NCI-H1092 (cell line): ENCODE measurements around the gene ARL2BP.
"Not testable (repeated sequence)": the region's sequence is repeated elsewhere in the genome, so short reads cannot be mapped to it uniquely, and the experiment has no call there.

Source experiments
- DNase-seq: peaks from one replicate; lab custom pipeline; 2025; lab: John Stamatoyannopoulos, UW

Gene ARL2BP

GRCh38 chr16:57263541-57264351 lies 18.7 kb downstream of the ARL2BP start:
- DNase-seq: no peak

- no peak for DNase-seq
Measured at GRCh38 chr16:57264381-57264780, 19.3 kb downstream of the ARL2BP start.

GRCh38 chr16:57264950-57265371 lies 19.9 kb downstream of the ARL2BP start:
- DNase-seq: no peak

GRCh38 chr16:57265850-57266530 lies 20.9 kb downstream of the ARL2BP start:
- DNase-seq: no peak

- DNase-seq: no peak
Measured at GRCh38 chr16:57266531-57267260, 21.6 kb downstream of the ARL2BP start.

GRCh38 chr16:57267343-57267742 lies 22.3 kb downstream of the ARL2BP start:
- DNase-seq: not testable (repeated sequence)

GRCh38 chr16:57268804-57269800 lies 24.0 kb downstream of the ARL2BP start:
- no peak for DNase-seq

GRCh38 chr16:57270221-57271062 lies 25.4 kb downstream of the ARL2BP start:
- no peak for DNase-seq

GRCh38 chr16:57271063-57271345 lies 25.9 kb downstream of the ARL2BP start:
- DNase-seq: no peak

- no peak for DNase-seq
Measured at GRCh38 chr16:57271867-57272495, 26.9 kb downstream of the ARL2BP start.

- DNase-seq: no peak
Measured at GRCh38 chr16:57273359-57273758, 28.3 kb downstream of the ARL2BP start.

GRCh38 chr16:57273826-57274225 lies 28.8 kb downstream of the ARL2BP start:
- DNase-seq: no peak

- DNase-seq: not testable (repeated sequence)
Measured at GRCh38 chr16:57275946-57276345, 30.9 kb downstream of the ARL2BP start.

- DNase-seq: no peak
Measured at GRCh38 chr16:57276596-57276995, 31.5 kb downstream of the ARL2BP start.

GRCh38 chr16:57277586-57277985 lies 32.5 kb downstream of the ARL2BP start:
- no peak for DNase-seq

GRCh38 chr16:57278494-57278893 lies 33.4 kb downstream of the ARL2BP start:
- DNase-seq: no peak

GRCh38 chr16:57279780-57280638 lies 35.0 kb downstream of the ARL2BP start:
- DNase-seq: no peak

- DNase-seq: no peak
Measured at GRCh38 chr16:57281791-57282190, 36.7 kb downstream of the ARL2BP start.

- no peak for DNase-seq
Measured at GRCh38 chr16:57282510-57283213, 37.6 kb downstream of the ARL2BP start.
